ENCODE results near the gene HIGD1A.

DNA sequence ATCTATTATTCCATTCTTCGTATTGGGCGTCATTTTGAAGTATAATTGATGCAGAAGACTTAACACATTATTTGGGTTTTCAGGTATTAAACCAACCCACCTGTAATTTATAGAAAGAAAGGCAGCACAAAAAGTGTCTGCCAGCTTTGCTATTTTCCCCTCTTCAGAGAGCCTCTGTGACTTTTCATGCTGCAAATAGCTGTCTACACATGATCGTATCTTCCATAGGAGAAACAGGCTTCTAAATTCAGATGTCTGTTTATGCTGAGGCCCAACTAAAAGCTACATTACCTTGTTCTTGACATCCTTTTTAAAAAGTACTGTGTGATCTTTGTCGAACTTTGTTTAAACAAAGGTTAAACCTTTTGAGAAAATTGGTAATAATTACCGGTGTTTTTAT is 10.0 kb upstream of the HIGD1A start:
- TF ChIP-seq, protein P1, sequence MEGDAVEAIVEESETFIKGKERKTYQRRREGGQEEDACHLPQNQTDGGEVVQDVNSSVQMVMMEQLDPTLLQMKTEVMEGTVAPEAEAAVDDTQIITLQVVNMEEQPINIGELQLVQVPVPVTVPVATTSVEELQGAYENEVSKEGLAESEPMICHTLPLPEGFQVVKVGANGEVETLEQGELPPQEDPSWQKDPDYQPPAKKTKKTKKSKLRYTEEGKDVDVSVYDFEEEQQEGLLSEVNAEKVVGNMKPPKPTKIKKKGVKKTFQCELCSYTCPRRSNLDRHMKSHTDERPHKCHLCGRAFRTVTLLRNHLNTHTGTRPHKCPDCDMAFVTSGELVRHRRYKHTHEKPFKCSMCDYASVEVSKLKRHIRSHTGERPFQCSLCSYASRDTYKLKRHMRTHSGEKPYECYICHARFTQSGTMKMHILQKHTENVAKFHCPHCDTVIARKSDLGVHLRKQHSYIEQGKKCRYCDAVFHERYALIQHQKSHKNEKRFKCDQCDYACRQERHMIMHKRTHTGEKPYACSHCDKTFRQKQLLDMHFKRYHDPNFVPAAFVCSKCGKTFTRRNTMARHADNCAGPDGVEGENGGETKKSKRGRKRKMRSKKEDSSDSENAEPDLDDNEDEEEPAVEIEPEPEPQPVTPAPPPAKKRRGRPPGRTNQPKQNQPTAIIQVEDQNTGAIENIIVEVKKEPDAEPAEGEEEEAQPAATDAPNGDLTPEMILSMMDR (IDR thresholded peaks at IDR 0.05; ENCODE audit: low read length): no peak
- no peak for TF ChIP-seq EZH2 (optimal IDR thresholded peaks at IDR 0.05; ENCODE audit: low read depth, low read length)

Data from MM.1S (cell line).